ENCODE data around the gene RTRAF.

RTRAF gene

DNA sequence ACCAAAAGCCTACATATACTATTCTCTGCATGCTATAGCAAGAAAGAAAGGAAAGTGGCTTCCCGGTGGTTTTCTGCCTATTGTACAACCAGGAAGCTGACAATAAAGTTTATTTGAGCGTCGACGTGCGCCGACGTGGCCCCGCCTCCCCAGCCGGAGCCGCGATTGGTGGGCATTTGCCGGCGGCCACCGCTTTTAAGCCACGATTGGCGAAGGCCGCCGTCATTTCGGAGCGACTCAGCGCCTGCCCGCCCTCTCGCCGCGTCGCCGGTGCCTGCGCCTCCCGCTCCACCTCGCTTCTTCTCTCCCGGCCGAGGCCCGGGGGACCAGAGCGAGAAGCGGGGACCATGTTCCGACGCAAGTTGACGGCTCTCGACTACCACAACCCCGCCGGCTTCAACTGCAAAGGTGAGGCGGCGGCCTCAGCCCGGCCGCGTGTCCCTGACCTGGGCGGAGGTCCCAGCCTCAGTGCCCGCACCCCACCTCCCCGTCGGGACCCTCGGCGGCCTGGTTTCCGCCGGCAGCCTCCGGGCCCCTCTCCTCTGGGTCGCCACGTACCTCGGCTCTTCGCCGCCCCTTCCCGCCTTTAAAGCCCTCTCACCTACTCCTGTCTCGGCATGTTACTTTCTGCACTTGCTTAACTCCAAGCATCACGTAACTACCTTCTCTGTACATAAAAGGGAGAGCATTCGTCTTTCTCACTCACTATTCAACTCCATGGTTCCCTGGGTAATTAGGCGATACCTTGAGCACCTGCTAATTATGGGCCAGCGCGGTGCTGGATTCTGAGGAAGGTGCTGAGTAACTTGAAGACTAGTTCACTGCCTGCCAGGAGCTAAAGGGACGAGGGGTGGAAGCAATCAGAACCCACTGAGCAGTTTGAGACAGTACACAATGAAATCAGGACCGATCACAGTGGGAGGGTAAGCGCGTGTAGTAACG, at the start of gene RTRAF:
Gene RTRAF (plus strand): TSS at position 254 of the 942 bp plus-strand sequence. CDS start 94 bp downstream, at position 348.
- H3K4me3 ChIP-seq (ENCODE audit: low read depth, low read length), result peak within 1 kb of the TSS; percentile 66
- DNase-seq (ENCODE audit: low read depth), result peak; percentile 82
- TF ChIP-seq CTCF (IDR thresholded peaks at IDR 0.05; ENCODE audit: control insufficient read depth, extremely low read depth, insufficient read depth), result no peak

DNA sequence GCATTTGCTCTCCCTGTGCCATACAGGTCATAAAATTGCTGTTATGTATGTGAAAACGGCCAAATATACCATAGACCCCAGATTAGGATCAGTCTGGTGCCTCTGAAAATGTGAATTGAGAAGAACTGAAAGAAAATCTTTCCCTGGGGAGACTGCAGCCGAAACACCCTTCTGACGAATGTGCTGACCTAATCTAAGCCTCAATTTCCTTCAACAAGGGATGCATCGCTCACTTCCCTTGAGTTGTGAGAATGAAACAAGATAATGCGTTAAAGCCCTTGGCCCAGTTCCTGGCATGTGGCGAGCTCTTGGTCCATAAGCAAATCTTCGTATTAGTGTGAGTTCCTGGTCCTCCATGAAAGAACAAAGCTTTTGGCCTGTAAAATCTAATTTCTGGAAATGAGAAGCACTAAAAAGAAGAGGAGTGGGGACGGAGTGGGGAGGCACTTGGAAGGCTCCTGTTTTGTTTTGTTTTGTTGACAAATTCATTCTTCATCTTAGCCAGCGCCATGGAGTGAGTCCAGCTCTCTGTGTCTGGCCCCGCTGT, 49.5 kb upstream of the RTRAF start:
- H3K4me3 ChIP-seq (ENCODE audit: low read depth, low read length), result no peak overlapping the region
- no peak for TF ChIP-seq CTCF (IDR thresholded peaks at IDR 0.05; ENCODE audit: control insufficient read depth, extremely low read depth, insufficient read depth)
- DNase-seq (ENCODE audit: low read depth), result no peak

DNA sequence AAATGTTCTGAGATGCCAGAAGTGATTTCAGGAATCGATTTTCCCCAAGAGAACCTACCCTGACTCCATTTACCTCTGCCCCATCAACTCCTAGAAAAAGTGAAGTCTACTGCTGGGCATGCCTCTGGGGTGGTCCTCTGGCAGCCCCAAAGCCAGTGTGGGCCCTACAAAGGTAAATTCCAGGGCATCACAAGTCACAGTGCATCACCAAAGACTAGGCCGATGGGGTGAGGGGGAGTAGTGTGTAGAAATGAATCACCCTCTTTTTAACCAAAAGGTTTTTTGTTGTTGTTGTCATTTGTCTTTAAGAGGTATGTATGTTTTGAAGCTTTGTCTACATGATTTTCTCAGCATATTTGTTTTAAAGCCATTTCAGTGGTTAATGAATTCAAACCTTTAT, 46.4 kb upstream of the RTRAF start:
- no peak for DNase-seq (ENCODE audit: low read depth)
- no peak overlapping the region for H3K4me3 ChIP-seq (ENCODE audit: low read depth, low read length)
- TF ChIP-seq CTCF (IDR thresholded peaks at IDR 0.05; ENCODE audit: control insufficient read depth, extremely low read depth, insufficient read depth), result no peak

DNA sequence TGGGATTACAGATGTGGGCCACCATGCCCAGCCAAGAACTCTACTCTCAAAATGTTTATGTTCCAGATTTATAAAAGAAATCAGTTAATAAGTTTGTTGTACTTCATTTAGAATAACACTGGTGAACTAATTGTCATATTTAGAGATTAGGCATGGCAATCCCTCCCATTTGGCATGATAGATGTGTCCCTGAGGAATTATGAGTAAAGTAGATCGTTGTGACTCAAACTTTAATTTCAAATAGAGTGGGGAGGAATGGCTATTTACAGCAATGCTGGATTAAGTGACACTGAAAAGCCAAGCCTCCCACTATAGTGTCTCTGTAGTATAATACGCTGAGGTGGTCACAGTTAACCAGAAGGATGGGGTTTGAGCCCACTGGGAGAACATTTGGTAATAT, 39.3 kb upstream of the RTRAF start:
- H3K4me3 ChIP-seq (ENCODE audit: low read depth, low read length), result no peak overlapping the region
- no peak for TF ChIP-seq CTCF (IDR thresholded peaks at IDR 0.05; ENCODE audit: control insufficient read depth, extremely low read depth, insufficient read depth)

GRCh38 chr14:51951656-51952055, 37.7 kb upstream of the RTRAF start:
- H3K4me3 ChIP-seq (ENCODE audit: low read depth, low read length), result no peak overlapping the region
- no peak for TF ChIP-seq CTCF (IDR thresholded peaks at IDR 0.05; ENCODE audit: control insufficient read depth, extremely low read depth, insufficient read depth)
- DNase-seq (ENCODE audit: low read depth), result peak; percentile 18

More for the DNA sequence above, 39.3 kb upstream of the RTRAF start:
- no peak for DNase-seq (ENCODE audit: low read depth)

- no peak for DNase-seq (ENCODE audit: low read depth)
- no peak for TF ChIP-seq CTCF (IDR thresholded peaks at IDR 0.05; ENCODE audit: control insufficient read depth, extremely low read depth, insufficient read depth)
These were observed 35.3 kb upstream of the RTRAF start for GRCh38 chr14:51954031-51954430.

More at GRCh38 chr14:51954031-51954430, 35.3 kb upstream of the RTRAF start:
- H3K4me3 ChIP-seq (ENCODE audit: low read depth, low read length), result no peak overlapping the region

All from LNCaP clone FGC (cell line).